Kidney capillary endothelial cell (primary cell): ENCODE results near the gene EP400.
"Not testable (repeated sequence)": the region's sequence is repeated elsewhere in the genome, so short reads cannot be mapped to it uniquely, and the experiment has no call there.

Experiments used
- DNase-seq: peaks from one replicate; pipeline ENCODE4 v3.0.0-alpha.2; 2018; ENCODE audit warnings: low spot score

Gene EP400

DNA sequence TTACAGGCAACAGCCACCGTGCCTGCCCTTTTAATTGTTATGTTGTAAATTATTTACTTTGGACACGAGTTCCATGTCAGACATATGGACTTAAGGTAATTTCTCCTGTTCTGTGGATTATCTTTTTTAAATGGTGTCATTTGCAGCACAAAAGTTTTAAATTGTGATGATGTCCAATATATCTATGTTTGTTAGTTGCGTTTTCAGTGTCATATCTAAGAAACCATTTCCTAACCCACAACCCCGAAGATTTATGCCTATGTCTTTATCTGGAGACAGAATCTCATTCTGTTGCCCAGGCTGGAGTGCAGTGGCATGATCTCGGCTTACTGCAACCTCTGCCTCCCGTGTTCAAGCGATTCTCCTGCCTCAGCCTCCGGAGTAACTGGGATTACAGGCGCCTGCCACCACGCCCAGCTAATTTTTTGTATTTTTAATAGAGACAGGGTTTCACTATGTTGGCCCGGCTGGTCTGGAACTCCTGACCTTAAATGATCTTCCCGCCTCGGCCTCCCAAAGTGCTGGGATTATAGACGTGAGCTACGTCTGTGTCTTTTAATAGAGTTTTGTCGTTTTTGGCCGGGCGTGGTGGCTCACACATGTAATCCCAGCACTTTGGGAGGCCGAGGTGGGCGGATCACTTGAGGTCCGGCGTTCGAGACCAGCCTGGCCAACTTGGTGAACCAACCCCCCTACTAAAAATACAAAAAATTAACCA, 870 bp upstream of the EP400 start:
- DNase-seq = not testable (repeated sequence)

DNA sequence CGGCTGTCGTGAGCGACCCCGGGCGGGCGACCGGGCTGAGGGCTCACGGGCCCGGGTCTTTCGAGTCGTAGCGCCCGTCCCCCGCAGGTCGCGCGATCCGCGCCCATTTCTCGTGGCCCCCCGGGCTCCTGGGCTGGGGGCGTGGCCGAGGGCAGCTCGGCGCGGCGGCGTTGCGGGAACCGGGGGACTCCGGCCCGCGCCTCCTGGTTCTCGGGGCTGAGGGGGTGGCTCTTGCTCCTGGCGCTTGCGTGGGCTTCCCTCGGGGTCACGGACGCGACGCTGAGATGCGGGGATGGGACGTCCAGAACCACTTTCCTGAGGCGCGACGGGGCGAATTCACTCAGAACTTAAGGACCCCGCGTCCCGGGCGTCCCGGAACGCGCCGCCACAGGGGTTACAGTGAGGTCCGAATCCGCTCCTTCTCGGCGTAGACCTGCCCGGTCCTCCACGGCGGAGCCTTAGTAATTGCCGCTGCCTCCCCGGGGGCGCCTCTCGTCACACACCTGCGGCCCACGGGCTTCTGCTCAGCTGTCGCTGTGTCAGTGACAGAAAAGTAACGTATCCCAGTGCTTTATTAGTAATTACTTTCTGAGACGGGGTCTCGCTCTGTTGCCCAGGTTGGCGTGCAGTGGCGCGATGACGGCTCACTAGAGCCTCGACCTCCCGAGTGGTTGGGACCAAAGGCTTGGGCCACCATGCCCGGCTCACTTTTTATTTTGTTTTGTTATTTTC, 606 bp downstream of the EP400 start:
- DNase-seq = no peak

GRCh38 chr12:131953810-131954209, 4.1 kb downstream of the EP400 start:
- DNase-seq = not testable (repeated sequence)

- not testable (repeated sequence) for DNase-seq
These were observed 4.7 kb downstream of the EP400 start for GRCh38 chr12:131954460-131954859.

GRCh38 chr12:131959116-131959515, 9.4 kb downstream of the EP400 start:
- no peak for DNase-seq

DNA sequence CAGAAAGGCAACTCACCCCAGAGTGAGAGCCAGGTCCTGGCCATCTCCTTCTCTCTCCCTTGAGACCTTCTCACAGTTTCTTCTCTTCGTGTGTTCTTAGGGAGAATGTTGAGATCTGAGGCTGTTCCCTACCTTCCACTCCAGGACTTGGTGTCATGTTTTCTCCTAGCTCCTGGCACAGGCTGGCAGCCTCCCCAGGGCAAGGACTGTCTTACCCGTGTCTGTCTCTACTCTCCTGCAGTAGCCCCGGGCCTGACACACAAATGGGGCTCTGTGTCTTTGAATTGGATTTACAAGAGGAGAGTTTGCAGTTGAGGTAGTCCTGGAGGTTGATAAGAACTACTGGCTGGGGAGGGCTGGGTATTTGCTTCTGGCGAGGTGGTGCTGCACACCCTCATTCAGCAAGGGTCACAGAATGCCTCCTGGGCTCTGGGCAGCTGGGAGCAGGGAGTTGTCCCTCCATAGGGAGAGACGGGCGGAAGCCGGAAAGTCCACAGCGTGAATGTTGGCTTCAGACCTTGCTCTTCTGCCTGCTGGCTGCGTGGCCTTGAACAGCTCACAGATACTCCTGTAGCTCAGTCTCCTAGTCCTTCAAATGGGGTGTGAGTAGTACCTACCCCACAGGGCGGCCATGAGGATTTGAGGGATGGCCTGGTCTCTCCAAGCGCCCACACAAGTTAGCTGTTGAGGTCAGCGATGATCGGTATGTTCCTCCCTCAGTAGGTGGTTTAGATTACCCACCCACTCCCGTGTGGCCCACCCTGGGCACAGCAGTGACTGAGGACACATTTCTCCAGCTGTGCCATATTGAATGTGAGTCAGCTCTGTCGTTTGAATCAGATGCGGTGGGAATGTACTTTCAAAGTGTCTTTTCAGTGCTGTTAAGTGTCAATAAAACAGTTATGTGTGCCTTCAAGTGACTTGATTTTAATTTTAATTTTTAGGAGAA, 10.2 kb downstream of the EP400 start:
- DNase-seq = no peak

GRCh38 chr12:131960590-131961325, 11.0 kb downstream of the EP400 start:
- DNase-seq = not testable (repeated sequence)

DNA sequence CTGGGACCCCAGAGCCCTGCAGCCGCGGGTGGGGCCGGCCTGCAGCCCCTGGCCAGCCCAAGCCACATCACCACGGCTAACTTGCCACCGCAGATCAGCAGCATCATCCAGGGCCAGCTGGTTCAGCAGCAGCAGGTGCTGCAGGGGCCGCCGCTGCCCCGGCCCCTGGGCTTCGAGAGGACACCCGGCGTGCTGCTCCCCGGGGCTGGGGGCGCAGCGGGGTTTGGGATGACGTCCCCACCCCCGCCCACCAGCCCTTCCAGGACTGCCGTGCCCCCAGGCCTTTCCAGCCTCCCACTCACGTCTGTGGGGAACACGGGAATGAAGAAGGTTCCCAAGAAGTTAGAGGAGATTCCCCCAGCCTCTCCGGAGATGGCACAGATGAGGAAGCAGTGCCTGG, 11.6 kb downstream of the EP400 start:
- not testable (repeated sequence) for DNase-seq

DNA sequence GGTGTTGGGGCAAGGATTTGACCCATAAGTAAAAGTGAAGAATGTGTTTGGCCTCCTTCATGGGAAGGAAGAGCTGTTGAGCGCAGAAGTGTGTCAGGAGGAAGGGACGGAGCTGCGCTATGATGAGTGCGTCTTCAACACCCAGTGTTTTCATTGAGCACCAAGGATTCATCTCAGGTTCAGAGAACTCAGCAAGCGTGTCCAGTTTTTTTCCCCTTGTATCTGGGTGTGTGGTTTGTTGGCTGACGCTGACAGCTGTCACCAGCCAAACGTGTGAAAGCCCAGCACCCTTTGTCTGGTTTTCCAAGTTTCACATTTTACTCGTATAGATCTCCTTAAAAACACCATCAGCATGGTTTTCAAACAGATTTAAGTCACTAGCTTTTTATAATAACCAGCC, 12.3 kb downstream of the EP400 start:
- no peak for DNase-seq

GRCh38 chr12:131963381-131963780, 13.6 kb downstream of the EP400 start:
- no peak for DNase-seq

DNA sequence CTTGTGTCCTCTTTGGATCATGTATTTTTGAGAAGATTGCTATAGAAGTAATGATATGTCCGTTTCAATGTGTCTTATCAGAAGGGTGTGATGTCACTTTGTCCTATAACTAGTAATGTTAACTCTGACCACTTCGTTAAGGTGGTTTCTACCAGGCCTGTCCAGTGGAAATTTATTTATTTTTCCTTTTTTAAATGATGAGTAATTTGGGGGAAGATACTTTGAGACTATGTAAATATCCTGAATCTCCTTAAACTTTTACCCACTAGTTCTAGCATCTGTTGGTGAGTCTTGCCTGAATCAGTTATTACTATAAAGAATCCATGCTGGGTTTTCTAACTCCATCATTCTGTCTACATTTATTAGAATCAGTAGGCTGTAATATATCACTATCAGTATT, 15.3 kb downstream of the EP400 start:
- DNase-seq = no peak

GRCh38 chr12:131971226-131971625, 21.5 kb downstream of the EP400 start:
- no peak for DNase-seq

- no peak for DNase-seq
These were observed 25.5 kb downstream of the EP400 start for GRCh38 chr12:131975228-131975627.

DNA sequence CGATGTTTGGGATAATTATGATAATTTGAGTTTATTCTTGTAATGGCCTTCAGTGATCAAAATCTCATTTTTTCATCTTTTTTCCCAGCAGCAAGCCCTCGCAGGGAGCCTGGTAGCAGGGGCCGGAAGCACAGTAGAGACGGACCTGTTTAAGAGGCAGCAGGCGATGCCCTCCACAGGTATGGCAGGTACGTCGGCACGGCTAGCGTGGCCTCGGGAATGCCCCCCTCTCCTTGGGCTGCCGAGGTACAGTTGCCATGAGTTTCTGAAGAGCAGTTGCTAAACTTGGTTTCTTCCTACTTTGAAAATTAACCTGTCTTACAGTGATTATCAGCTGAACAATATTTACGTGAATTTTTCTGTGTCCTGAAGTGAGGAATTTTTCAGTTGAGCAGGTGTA, 29.9 kb downstream of the EP400 start:
- no peak for DNase-seq

DNA sequence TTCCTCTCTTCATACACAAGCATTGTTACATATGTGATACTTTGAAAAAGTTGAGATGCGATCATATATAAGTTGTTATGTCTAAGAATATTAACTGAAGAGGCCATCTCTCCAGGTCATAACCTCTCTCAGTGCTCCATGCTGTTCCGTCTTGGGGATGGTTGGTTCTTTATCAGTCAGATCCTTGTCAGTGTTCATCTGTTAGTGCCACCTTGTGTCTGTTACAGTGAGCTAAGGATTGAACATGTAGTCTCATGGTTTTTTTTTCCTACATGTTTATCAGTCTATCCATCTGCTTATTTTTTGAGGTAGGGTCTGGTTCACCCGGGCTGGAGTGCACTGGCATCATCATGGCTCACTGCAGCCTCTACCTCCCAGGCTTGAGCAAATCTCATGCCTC, 30.5 kb downstream of the EP400 start:
- no peak for DNase-seq

DNA sequence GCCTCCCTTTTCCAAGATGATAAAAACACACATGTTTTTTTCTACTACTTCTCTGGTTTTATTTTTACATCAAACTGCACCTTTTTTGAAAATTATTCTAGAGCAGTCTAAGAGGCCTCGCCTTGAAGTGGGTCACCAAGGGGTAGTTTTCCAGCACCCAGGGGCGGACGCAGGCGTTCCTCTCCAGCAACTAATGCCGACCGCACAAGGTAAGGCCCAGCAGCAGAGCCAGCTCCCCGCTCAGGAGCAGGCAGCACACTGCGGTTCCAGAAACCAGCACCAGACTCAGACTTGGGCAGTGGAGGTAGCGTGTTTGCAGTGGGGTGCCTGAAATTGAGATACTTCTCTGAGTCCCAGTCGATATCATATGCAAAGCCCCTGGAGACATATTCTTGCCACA, 31.6 kb downstream of the EP400 start:
- no peak for DNase-seq

DNA sequence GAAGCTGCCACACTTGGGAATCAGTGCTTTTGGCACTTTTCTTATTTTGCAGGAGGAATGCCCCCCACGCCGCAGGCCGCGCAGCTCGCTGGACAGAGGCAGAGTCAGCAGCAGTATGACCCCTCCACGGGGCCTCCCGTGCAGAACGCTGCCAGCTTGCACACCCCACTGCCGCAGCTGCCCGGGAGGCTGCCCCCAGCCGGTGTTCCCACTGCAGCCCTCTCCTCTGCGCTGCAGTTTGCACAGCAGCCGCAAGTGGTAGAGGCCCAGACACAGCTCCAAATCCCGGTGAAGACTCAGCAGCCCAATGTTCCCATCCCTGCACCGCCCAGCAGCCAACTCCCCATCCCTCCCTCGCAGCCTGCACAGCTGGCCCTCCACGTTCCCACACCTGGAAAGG, 32.3 kb downstream of the EP400 start:
- no peak for DNase-seq

DNA sequence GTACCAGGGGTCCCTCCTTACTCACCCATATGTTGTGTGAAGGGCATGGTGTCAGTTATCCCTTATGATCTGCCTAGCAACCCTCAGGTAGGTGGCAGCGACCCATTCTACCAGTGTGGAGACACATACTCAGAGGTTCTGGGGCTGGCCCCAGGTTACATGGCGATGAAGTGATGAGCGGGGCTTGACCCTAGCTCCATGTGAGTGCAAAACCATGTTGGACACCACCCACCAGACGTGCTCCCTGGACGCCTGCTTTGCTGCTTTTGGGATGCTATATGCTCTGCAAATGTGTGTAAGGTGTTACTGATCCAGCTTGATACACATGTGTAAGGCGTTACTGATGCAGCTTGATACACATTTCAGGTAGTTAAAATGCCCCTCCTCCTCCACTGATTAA, 33.3 kb downstream of the EP400 start:
- no peak for DNase-seq

GRCh38 chr12:131983554-131983953, 33.8 kb downstream of the EP400 start:
- no peak for DNase-seq

GRCh38 chr12:131984334-131984733, 34.6 kb downstream of the EP400 start:
- DNase-seq = no peak

GRCh38 chr12:131985510-131985875, 35.8 kb downstream of the EP400 start:
- DNase-seq = not testable (repeated sequence)

DNA sequence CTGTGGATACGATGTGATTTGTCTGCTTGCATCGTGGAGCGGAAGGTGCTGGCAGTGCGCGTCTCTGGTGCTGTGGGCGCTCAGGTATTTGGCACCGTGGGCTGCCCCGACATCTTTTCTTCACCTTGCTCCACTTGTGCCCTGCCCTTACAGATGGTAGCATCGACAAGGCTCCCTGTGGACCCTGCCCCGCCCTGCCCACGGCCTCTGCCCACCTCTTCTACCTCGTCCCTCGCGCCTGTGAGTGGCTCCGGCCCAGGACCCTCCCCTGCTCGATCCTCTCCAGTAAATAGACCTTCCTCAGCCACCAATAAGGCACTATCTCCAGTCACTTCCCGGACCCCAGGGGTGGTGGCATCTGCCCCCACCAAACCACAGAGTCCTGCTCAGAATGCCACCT, 36.6 kb downstream of the EP400 start:
- no peak for DNase-seq
